GM12878 (cell line): Measurements from ENCODE around the gene TP63.

Source experiments
- BRCA1 ChIP-seq: IDR thresholded peaks from 2 replicates; pipeline ENCODE4 v1.6.1; 2011; ENCODE audit warnings: low read depth, low read length, improper control_type of control experiment
- CTCF ChIP-seq, 3 experiments: IDR thresholded peaks in 2 of 3; conservative IDR thresholded peaks in 1 of 3; 2 replicates each; pipeline ENCODE4 v1.5.1; 2011; ENCODE audit warnings: low read depth in 3 of 3, low read length in 3 of 3, mild to moderate bottlenecking in 3 of 3, control low read depth in 2 of 3, moderate library complexity in 2 of 3, inconsistent platforms in 1 of 3, mixed read lengths in 1 of 3; ENCODE audit not compliant: control insufficient read depth in 2 of 3, insufficient read depth in 1 of 3; ENCODE audit errors: extremely low read depth in 1 of 3
- DPF2 ChIP-seq: fragments of 450-650 bp; IDR thresholded peaks from 2 replicates; pipeline ENCODE4 v1.6.1; 2017; ENCODE audit warnings: mild to moderate bottlenecking
- ELK1 ChIP-seq: IDR thresholded peaks from 2 replicates; pipeline ENCODE4 v1.6.1; 2012; ENCODE audit warnings: low read depth, low read length, improper control_type of control experiment
- NFYA ChIP-seq: IDR thresholded peaks from 2 replicates; pipeline ENCODE4 v1.6.1; 2011; ENCODE audit warnings: low read depth, mild to moderate bottlenecking, low read length, improper control_type of control experiment, borderline replicate concordance
- POLR2A ChIP-seq: IDR thresholded peaks from 2 replicates; pipeline ENCODE4 v1.6.1; 2011; ENCODE audit warnings: low read depth, mild to moderate bottlenecking, low read length
- RAD21 ChIP-seq: IDR thresholded peaks from 2 replicates; pipeline ENCODE4 v1.6.1; 2011; ENCODE audit warnings: mild to moderate bottlenecking, low read depth, low read length, moderate library complexity; ENCODE audit not compliant: insufficient read depth
- RFX5 ChIP-seq: IDR thresholded peaks from 2 replicates; pipeline ENCODE4 v1.6.1; 2011; ENCODE audit warnings: low read depth, low read length, improper control_type of control experiment
- SMAD1 ChIP-seq: fragments of 450-650 bp; IDR thresholded peaks from 2 replicates; pipeline ENCODE4 v1.6.1; 2018; ENCODE audit warnings: mild to moderate bottlenecking, low read depth; ENCODE audit not compliant: partially characterized antibody
- TAF1 ChIP-seq: IDR thresholded peaks from 2 replicates; pipeline ENCODE4 v1.6.1; 2011; ENCODE audit warnings: mild to moderate bottlenecking, low read depth, low read length, borderline replicate concordance
- TCF7 ChIP-seq: IDR thresholded peaks from 2 replicates; pipeline ENCODE4 v1.6.1; 2014; ENCODE audit warnings: antibody characterized with exemption, borderline replicate concordance
- ZSCAN29 ChIP-seq: fragments of 450-650 bp; IDR thresholded peaks from 2 replicates; pipeline ENCODE4 v1.6.1; 2017; ENCODE audit warnings: mild to moderate bottlenecking, moderate library complexity

DNA sequence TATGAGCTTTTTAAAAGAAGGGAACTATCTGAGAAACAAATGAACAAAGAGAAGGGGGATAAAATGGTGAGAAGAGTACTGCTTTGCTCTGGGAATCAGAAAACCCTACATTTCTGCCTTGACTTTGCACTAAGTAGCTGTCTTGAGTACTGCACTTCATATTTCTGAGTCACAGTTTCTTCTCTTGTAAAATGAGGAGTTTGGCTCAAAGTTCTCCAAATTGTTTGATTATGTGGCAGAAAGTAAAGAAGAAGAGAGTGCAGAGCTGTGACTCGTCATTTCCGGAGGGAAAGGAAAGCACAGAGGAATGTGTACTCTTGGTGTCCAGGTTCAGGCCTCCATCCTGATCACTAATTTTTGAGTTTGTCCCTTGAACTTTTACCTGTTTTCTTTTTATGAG lies 54.7 kb downstream of the TP63 start:
- TF ChIP-seq POLR2A, result no peak
- TF ChIP-seq ELK1, result no peak
- no peak for TF ChIP-seq RFX5
- TF ChIP-seq NFYA, result no peak
- no peak for TF ChIP-seq BRCA1
- no peak for TF ChIP-seq TAF1
- no peak for TF ChIP-seq TCF7
- TF ChIP-seq ZSCAN29, result no peak
- no peak for TF ChIP-seq SMAD1
- no peak for TF ChIP-seq DPF2
- TF ChIP-seq CTCF (IDR thresholded peaks at IDR 0.05 in 2 of 3, conservative IDR thresholded peaks at IDR 0.05 in 1 of 3; ENCODE audit: control insufficient read depth in 2 of 3, extremely low read depth in 1 of 3, insufficient read depth in 1 of 3, low read depth in 3 of 3, low read length in 3 of 3), result no peak
- no peak for TF ChIP-seq RAD21
